ENCODE data around the gene SBNO2. TPM values are rescaled to one million over a fixed set of nuclear protein-coding genes. Genes with fewer than 3 reads are reported as not detected.
"Not testable (repeated sequence)": the region's sequence is repeated elsewhere in the genome, so short reads cannot be mapped to it uniquely, and the experiment has no call there.

Gene SBNO2
- total and polyA plus RNA-seq, 2 donors (not counting 1 experiment from before 2014, with no cell fraction given) = 42.8 to 83.3 TPM

- ChIA-PET POLR2A (interaction anchor here (0.6 to 1.9 kb wide), 5 partner anchors 43 to 1444 kb away, joined by 3 to 6 read pairs (median 4); partner anchors contain the start of genes CNN2 and SBNO2), CTCF (interaction anchor here (0.8 to 1.9 kb wide), 6 partner anchors 18 to 113 kb away, joined by 3 to 15 read pairs (median 5); no protein-coding TSS in a partner anchor)
- peak overlapping the region; percentile 95 for H3K4me2 ChIP-seq (replicated peaks; ENCODE audit: low read depth, low read length, poor library complexity, severe bottlenecking)
- peak overlapping the region; percentile 79 for H2AFZ ChIP-seq (ENCODE audit: insufficient read depth, low read depth, low read length, poor library complexity, severe bottlenecking)
- Mint-ChIP-seq H3K27ac (peak overlapping the region; percentile 93), H3K4me1 (peaks cover 34% of the 10 kb centered on the region), H3K27me3 (no peaks in the 10 kb centered on the region), H3K4me3 (peak overlapping the region; percentile 90), H3K9me3 (ENCODE audit: insufficient read depth) (no peaks in the 10 kb centered on the region)
- TF ChIP-seq EZH2 (IDR thresholded peaks at IDR 0.05; ENCODE audit: borderline replicate concordance, insufficient read depth, low read depth, low read length, poor library complexity, severe bottlenecking) = no peak
- intact Hi-C loops (cut with micrococcal nuclease) = loop anchor here (5.0 kb wide), 1 partner anchor 61 kb away; no protein-coding TSS in a partner anchor
- peaks cover 35 to 50% of the 10 kb centered on the region in 2 donors for H3K4me1 ChIP-seq (ENCODE audit: control insufficient read depth in 2 of 2, insufficient read depth in 2 of 2, low read length in 2 of 2)
- H3K27me3 ChIP-seq (replicated peaks in 1 of 4; ENCODE audit: control extremely low read depth in 1 of 4, control insufficient read depth in 3 of 4, insufficient read depth in 4 of 4, low read length in 3 of 4) = no peaks in the 10 kb centered on the region
- peaks cover 67% of the 10 kb centered on the region for H4K20me1 ChIP-seq (ENCODE audit: control insufficient read depth, insufficient read depth, low read length, poor library complexity, severe bottlenecking)
- peaks cover 0 to 19% of the 10 kb centered on the region in 2 experiments for H3K36me3 ChIP-seq (replicated peaks in 1 of 2; ENCODE audit: control extremely low read depth in 1 of 2, control insufficient read depth in 1 of 2, extremely low read depth in 1 of 2, insufficient read depth in 2 of 2, low read length in 1 of 2)
- ATAC-seq (ENCODE audit: low read depth) (no peak), DNase-seq (peak; percentile 53)
- peak overlapping the region; percentile 18 to 92 (median 78) for H3K4me3 ChIP-seq (ENCODE audit: control extremely low read depth in 1 of 5, extremely low read depth in 1 of 5, insufficient read depth in 1 of 5, low read depth in 2 of 5, low read length in 4 of 5)
- H3K27ac ChIP-seq (ENCODE audit: low read length in 2 of 2) = peak overlapping the region; percentile 78 to 89
- H3K79me2 ChIP-seq (ENCODE audit: control insufficient read depth, insufficient read depth, low read length) = peaks cover 85% of the 10 kb centered on the region
- peak overlapping the region; percentile 87 for H3K9ac ChIP-seq (ENCODE audit: low read length)
- peaks cover 0 to 5% (median 0%) of the 10 kb centered on the region in 3 donors for H3K9me3 ChIP-seq (ENCODE audit: control extremely low read depth in 1 of 3, control insufficient read depth in 2 of 3, insufficient read depth in 1 of 3, low read length in 2 of 3)
- WGBS (ENCODE audit: insufficient coverage) = 41% methylated on average over 19 of the region's 22 CpGs
Observed at GRCh38 chr19:1130771-1131717, 43.0 kb downstream of the SBNO2 start.

GRCh38 chr19:1129535-1129934, 44.5 kb downstream of the SBNO2 start:
- DNase-seq (no peak), ATAC-seq (ENCODE audit: low read depth) (no peak)
- no peak overlapping the region for H3K27ac ChIP-seq (ENCODE audit: low read length in 2 of 2)
- H4K20me1 ChIP-seq (ENCODE audit: control insufficient read depth, insufficient read depth, low read length, poor library complexity, severe bottlenecking) = peaks cover 77% of the 10 kb centered on the region
- H2AFZ ChIP-seq (ENCODE audit: insufficient read depth, low read depth, low read length, poor library complexity, severe bottlenecking) = no peak overlapping the region
- peak overlapping the region; percentile 90 for H3K4me3 Mint-ChIP-seq
- H3K9me3 ChIP-seq (ENCODE audit: control extremely low read depth in 1 of 3, control insufficient read depth in 2 of 3, insufficient read depth in 1 of 3, low read length in 2 of 3) = peaks cover 0 to 5% (median 0%) of the 10 kb centered on the region in 3 donors
- peaks cover 29 to 46% of the 10 kb centered on the region in 2 donors for H3K4me1 ChIP-seq (ENCODE audit: control insufficient read depth in 2 of 2, insufficient read depth in 2 of 2, low read length in 2 of 2)
- POLR2A ChIA-PET = interaction anchor here (1.4 kb wide), 1 partner anchor 61 kb away, joined by 4 read pairs; no protein-coding TSS in a partner anchor
- intact Hi-C loops (cut with micrococcal nuclease) = no loop called here
- H3K36me3 ChIP-seq (replicated peaks in 1 of 2; ENCODE audit: control extremely low read depth in 1 of 2, control insufficient read depth in 1 of 2, extremely low read depth in 1 of 2, insufficient read depth in 2 of 2, low read length in 1 of 2) = peaks cover 0 to 30% of the 10 kb centered on the region in 2 experiments
- no peak overlapping the region for H3K27ac Mint-ChIP-seq
- no peaks in the 10 kb centered on the region for H3K27me3 ChIP-seq (replicated peaks in 1 of 4; ENCODE audit: control extremely low read depth in 1 of 4, control insufficient read depth in 3 of 4, insufficient read depth in 4 of 4, low read length in 3 of 4)
- no peak overlapping the region for H3K9ac ChIP-seq (ENCODE audit: low read length)
- no peaks in the 10 kb centered on the region for H3K27me3 Mint-ChIP-seq
- no peak overlapping the region for H3K4me3 ChIP-seq (ENCODE audit: control extremely low read depth in 1 of 5, extremely low read depth in 1 of 5, insufficient read depth in 1 of 5, low read depth in 2 of 5, low read length in 4 of 5)
- CTCF ChIA-PET = interaction anchor here (1.6 kb wide), 1 partner anchor 16 kb away, joined by 5 read pairs; no protein-coding TSS in a partner anchor
- no peaks in the 10 kb centered on the region for H3K9me3 Mint-ChIP-seq (ENCODE audit: insufficient read depth)
- WGBS (ENCODE audit: insufficient coverage) = 95% methylated on average over 18 of the region's 18 CpGs
- peaks cover 96% of the 10 kb centered on the region for H3K79me2 ChIP-seq (ENCODE audit: control insufficient read depth, insufficient read depth, low read length)
- peaks cover 30% of the 10 kb centered on the region for H3K4me1 Mint-ChIP-seq
- H3K4me2 ChIP-seq (replicated peaks; ENCODE audit: low read depth, low read length, poor library complexity, severe bottlenecking) = no peak overlapping the region
- TF ChIP-seq CTCF (IDR thresholded peaks at IDR 0.05) (no peak), EZH2 (IDR thresholded peaks at IDR 0.05; ENCODE audit: borderline replicate concordance, insufficient read depth, low read depth, low read length, poor library complexity, severe bottlenecking) (no peak)

GRCh38 chr19:1129084-1129483, 45.0 kb downstream of the SBNO2 start:
- H3K4me2 ChIP-seq (replicated peaks; ENCODE audit: low read depth, low read length, poor library complexity, severe bottlenecking); H3K9me3 ChIP-seq (ENCODE audit: control extremely low read depth in 1 of 3, control insufficient read depth in 2 of 3, insufficient read depth in 1 of 3, low read length in 2 of 3); H3K4me3 ChIP-seq (ENCODE audit: control extremely low read depth in 1 of 5, extremely low read depth in 1 of 5, insufficient read depth in 1 of 5, low read depth in 2 of 5, low read length in 4 of 5); H2AFZ ChIP-seq (ENCODE audit: insufficient read depth, low read depth, low read length, poor library complexity, severe bottlenecking); H3K4me3 Mint-ChIP-seq; POLR2A ChIA-PET; H3K27me3 Mint-ChIP-seq; H3K27me3 ChIP-seq (replicated peaks in 1 of 4; ENCODE audit: control extremely low read depth in 1 of 4, control insufficient read depth in 3 of 4, insufficient read depth in 4 of 4, low read length in 3 of 4); ATAC-seq (ENCODE audit: low read depth); DNase-seq; H3K9me3 Mint-ChIP-seq (ENCODE audit: insufficient read depth); intact Hi-C loops (cut with micrococcal nuclease); H3K9ac ChIP-seq (ENCODE audit: low read length); H3K27ac ChIP-seq (ENCODE audit: low read length in 2 of 2): not testable (repeated sequence)
- H3K4me1 Mint-ChIP-seq = peaks cover 25% of the 10 kb centered on the region
- H3K36me3 ChIP-seq (replicated peaks in 1 of 2; ENCODE audit: control extremely low read depth in 1 of 2, control insufficient read depth in 1 of 2, extremely low read depth in 1 of 2, insufficient read depth in 2 of 2, low read length in 1 of 2) = peaks cover 0 to 33% of the 10 kb centered on the region in 2 experiments
- CTCF ChIA-PET = interaction anchor here (1.2 to 1.6 kb wide), 2 partner anchors 16 to 71 kb away, joined by 3 to 5 read pairs; no protein-coding TSS in a partner anchor
- H3K27ac Mint-ChIP-seq = peak overlapping the region; percentile 20
- H3K4me1 ChIP-seq (ENCODE audit: control insufficient read depth in 2 of 2, insufficient read depth in 2 of 2, low read length in 2 of 2) = peaks cover 29 to 43% of the 10 kb centered on the region in 2 donors
- WGBS (ENCODE audit: insufficient coverage) = 100% methylated on average over 5 of the region's 7 CpGs
- H4K20me1 ChIP-seq (ENCODE audit: control insufficient read depth, insufficient read depth, low read length, poor library complexity, severe bottlenecking) = peaks cover 82% of the 10 kb centered on the region
- peaks cover 96% of the 10 kb centered on the region for H3K79me2 ChIP-seq (ENCODE audit: control insufficient read depth, insufficient read depth, low read length)
